ENCODE measurements around the gene PITHD1.
A peak's percentile ranks its signal among the peaks of the same experiment; 100 is the strongest.
"Not testable (repeated sequence)": the region's sequence is repeated elsewhere in the genome, so short reads cannot be mapped to it uniquely, and the experiment has no call there.

PITHD1 gene, protein sequence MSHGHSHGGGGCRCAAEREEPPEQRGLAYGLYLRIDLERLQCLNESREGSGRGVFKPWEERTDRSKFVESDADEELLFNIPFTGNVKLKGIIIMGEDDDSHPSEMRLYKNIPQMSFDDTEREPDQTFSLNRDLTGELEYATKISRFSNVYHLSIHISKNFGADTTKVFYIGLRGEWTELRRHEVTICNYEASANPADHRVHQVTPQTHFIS

DNA sequence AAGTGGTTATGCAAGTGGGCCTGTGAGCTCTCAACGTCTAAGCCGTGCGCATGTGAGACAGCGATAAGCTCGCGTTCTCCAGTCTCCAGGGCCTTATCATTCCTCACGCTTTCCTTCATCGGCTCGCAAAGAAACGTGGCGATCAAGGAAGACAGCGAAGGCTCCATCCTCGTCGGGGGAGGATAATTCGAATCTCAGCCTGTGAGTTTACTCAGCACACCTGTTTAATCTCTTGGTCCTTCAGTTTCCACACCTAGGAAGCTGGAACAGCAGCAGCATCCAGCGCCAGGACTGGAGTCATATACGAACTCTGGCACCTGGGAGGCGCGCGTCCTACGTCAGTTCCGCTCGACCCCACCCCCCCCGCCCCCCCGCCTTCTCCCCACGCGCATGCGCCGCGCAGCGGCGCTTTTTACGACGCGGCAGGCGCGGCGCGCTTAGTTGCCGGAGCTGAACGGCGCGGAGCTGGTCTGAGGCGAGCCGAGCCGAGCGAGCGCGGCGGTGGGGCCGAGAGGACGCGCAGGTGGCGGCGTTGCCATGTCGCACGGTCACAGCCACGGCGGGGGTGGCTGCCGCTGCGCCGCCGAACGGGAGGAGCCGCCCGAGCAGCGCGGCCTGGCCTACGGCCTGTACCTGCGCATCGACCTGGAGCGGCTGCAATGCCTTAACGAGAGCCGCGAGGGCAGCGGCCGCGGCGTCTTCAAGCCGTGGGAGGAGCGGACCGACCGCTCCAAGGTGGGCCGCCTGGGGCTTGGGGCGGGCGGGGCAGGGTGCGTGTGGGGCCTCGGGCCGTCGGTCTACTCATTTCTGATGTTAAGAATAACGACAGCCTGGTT lies at the start of gene PITHD1:
PITHD1 (plus strand) TSS at position 440 of the 836 bp plus-strand sequence; CDS start at position 538, 98 bp downstream.
- H3K4me1 Mint-ChIP-seq = peaks cover 12% of the 10 kb centered on the region
- H3K27ac Mint-ChIP-seq = peak within 1 kb of the TSS; percentile 87
- H3K4me3 Mint-ChIP-seq = peak within 1 kb of the TSS; percentile 80
- H3K36me3 Mint-ChIP-seq = peaks cover 38% of the 10 kb centered on the region
- no peaks in the 10 kb centered on the region for H3K9me3 Mint-ChIP-seq
- ATAC-seq (peak; percentile 91), DNase-seq (ENCODE audit: low spot score in 2 of 2) (peak; percentile 75 to 88)

DNA sequence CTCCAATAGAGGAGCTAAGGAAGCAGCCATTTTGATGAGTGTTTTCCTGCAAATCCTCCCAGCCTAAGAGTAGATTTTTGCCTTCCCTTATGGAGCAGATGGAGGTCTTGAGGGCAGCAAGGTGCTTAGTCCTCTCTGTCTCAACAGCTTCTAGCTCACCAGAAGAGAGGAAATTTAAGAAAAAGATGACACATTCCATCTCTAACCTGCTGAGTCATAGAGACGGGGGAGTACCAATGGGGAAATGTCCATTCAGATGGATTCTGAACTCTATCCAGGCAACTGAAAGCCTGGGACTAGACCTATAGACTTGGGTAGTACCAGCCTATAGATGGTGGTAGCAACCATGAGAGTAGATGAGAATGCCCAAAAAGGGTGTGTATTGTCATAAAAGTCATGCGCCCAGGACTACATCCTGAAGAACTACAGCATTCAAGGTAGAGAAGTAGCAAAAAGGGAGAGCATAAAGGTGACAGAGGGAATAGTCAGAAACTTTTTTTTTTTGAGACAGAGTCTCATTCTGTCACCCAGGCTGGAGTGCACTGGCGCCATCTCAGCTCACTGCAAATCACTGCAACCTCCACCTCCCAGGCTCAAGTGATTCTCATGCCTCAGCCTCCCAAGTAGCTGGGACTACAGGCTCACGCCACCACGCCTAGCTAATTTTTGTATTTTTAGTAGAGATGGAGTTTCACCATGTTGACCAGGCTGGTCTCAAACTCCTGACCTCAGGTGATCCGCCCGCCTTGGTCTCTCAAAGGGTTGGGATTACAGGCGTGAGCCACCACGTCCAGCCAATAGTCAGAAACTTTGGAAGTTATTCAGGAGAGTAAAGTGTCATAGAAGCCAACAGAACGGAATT lies 45.6 kb upstream of the PITHD1 start:
- DNase-seq (ENCODE audit: low spot score in 2 of 2) = no peak
- Mint-ChIP-seq H3K36me3 (no peaks in the 10 kb centered on the region), H3K4me3 (no peak overlapping the region), H3K4me1 (peaks cover 39% of the 10 kb centered on the region), H3K9me3 (peaks cover 2% of the 10 kb centered on the region), H3K27ac (no peak overlapping the region)
- ATAC-seq = no peak

DNA sequence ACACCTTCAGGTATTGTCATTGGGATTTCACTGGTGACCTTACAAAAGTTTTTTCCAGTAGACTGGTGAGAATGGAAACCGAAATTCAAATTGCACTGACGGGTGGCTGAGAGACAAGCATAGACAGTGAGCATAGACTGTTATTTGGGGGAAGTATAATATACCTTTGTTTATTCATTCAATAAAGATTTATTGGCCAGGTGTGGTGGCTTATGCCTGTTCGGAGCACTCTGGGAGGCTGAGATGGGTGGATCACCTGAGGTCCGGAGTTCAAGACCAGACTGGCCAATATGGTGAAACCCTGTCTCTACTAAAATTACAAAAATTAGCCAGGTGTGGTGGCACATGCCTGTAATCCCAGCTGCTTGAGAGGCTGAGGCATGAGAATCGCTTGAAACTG lies 44.9 kb upstream of the PITHD1 start:
- not testable (repeated sequence) for H3K4me3 Mint-ChIP-seq; H3K9me3 Mint-ChIP-seq; DNase-seq (ENCODE audit: low spot score in 2 of 2); ATAC-seq; H3K27ac Mint-ChIP-seq; H3K36me3 Mint-ChIP-seq
- peaks cover 35% of the 10 kb centered on the region for H3K4me1 Mint-ChIP-seq

DNA sequence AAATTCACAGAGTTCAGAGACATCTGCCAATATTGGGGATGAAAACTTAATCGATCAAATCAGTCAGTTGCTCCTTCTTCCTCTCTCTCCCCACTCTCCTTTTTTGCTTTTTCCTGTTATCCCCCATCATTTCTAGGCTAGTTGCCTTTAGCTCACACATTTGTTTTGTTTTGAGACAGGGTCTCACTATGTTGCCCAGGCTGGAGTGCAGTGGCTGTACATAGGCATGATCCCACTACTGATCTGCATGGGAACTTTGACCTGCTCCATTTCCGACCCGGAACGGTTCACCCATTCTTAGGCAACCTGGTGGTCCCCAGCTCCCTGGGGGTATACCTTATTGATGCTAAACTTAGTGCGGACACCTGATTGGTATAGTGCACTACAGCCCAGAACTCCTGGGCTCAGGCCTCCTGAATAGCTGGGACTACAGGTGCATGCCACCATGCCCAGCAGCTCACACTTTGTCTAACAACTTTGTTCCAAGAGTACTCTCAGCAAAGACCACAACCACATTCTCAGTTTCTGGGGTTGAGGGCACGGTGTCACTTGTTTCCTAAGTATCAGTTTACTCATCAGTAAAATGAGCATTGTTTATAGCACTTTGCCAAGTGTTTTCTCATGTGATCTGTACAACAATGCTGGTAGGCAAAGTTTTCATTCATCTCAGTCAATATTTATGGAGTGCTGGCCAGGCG lies 41.6 kb upstream of the PITHD1 start:
- ATAC-seq = peak; percentile 96
- Mint-ChIP-seq H3K4me1 (peaks cover 22% of the 10 kb centered on the region), H3K9me3 (peaks cover 2% of the 10 kb centered on the region), H3K4me3 (no peak overlapping the region), H3K36me3 (no peaks in the 10 kb centered on the region), H3K27ac (peak overlapping the region; percentile 3)
- DNase-seq (ENCODE audit: low spot score in 2 of 2) = peak; percentile 11 to 58

DNA sequence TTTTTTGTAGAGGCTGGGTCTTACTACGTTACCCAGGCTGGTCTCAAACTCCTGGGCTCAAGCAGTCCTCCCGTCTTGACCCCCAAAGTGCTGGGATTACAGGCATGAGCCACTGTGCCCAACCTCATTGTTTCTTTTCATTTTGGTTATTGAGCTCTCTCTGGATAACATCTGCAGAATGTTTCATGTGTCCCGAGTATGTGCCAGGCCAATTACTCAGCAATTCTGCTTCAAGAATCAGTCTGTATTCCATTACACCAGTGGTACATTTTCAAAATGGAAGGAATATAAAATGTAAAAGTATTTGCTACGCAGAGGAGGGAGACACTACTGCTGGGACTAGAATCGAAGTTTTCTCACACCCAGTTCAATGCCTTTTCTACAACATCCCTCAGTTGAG lies 36.6 kb upstream of the PITHD1 start:
- H3K36me3 Mint-ChIP-seq = peaks cover 26% of the 10 kb centered on the region
- peaks cover 36% of the 10 kb centered on the region for H3K4me1 Mint-ChIP-seq
- H3K9me3 Mint-ChIP-seq = no peaks in the 10 kb centered on the region
- ATAC-seq (no peak), DNase-seq (ENCODE audit: low spot score in 2 of 2) (no peak)
- H3K27ac Mint-ChIP-seq = no peak overlapping the region
- H3K4me3 Mint-ChIP-seq = peak overlapping the region; percentile 86

DNA sequence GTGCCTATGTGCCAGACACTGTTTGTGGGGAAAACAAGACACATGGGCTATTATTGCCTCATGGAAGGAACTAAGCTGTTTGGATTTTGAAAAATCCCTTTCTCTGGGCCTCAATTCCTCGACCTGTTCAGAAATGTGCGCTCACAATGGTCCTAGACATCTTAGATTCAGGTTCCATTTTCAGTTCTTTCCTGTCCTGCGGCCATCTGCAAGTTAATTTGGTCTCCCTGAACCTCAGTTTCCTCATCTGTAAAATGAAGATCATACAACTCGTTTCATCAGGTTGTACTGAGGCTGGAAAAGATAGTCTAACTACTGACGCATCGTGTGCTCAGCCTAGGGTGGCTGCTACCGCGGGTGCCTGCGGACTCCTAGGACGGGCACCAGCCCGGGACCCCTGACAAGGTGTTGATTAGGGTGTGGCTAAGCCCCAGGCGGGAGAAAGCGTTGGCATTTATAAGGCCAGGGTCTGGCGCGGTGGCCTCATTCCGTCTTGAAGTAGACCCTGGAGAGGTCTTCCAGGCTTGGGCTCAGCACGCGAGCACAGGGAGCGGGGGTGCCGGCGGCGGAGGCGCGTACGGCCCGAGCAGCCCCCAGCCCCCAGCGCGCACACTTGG lies 35.4 kb upstream of the PITHD1 start:
- Mint-ChIP-seq H3K27ac (peak overlapping the region; percentile 92), H3K9me3 (no peaks in the 10 kb centered on the region), H3K36me3 (peaks cover 38% of the 10 kb centered on the region), H3K4me3 (peak overlapping the region; percentile 86), H3K4me1 (peaks cover 42% of the 10 kb centered on the region)
- ATAC-seq = peak; percentile 66
- no peak for DNase-seq (ENCODE audit: low spot score in 2 of 2)

DNA sequence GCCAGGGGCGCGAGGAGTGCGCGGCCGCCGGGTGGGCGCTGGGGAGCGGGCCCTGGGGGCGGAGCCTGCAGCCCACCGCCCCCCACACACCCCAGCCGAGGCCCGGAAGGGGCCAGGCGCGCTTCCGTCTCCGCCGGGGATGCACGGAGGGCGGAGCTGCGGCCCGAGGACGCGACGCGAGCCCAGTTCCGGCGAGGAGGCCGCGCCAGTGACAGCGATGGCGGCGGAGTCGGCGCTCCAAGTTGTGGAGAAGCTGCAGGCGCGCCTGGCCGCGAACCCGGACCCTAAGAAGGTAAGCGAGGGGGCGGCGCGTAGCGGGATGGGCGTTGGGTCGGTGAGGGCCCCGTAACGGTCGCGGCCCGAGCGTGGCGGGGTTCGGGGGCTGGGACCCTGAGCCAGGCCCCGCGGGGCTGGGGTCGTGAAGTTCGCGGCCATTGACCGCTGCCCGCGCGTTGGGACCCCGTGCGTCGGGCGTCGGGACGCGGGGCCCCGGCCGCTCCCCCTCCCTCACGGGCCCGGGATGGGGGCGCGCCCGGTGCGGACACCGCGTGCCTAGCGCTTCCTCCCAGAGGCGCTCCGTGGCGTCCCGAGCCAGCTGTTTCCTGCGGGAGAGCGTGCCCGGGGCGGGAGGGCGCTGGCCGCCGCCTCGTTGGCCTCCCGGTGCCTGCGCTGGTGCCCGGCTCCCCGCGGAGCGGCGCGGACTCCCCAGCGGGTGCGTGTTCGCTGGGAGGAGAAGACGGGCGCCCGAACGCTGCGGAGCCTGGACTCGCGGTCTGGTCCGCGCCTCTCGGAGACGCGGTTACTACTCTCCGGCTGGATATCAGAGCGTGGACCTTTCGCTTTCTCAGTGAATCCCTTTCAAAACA lies 34.7 kb upstream of the PITHD1 start, which contains the start of gene ELOA:
ELOA (plus strand) TSS at position 185 of the 866 bp plus-strand sequence; CDS start at position 218, 33 bp downstream.
- Mint-ChIP-seq H3K36me3 (peaks cover 43% of the 10 kb centered on the region), H3K27ac (peak within 1 kb of the TSS; percentile 92), H3K9me3 (no peaks in the 10 kb centered on the region), H3K4me1 (peaks cover 49% of the 10 kb centered on the region), H3K4me3 (peak within 1 kb of the TSS; percentile 86)
- peak; percentile 95 for ATAC-seq
- peak; percentile 62 to 84 for DNase-seq (ENCODE audit: low spot score in 2 of 2)

DNA sequence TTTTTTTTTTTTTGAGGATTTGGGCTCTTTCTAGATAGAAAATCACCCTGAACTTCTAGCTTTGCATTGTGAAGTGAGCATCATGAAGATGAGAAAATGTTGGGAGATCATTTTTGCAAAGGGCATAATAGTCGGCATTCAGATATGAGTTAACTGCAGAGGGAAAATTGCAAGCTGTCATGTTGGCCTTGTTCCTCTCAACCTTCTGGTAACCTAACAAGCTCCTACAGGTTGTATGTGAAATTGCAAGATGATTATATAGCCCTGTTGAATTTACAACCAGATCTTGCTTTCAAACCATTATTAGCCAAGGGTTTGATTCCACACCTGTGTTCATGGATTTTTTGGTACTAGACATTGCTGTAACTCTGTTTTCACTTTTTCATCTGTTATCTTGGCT lies 32.7 kb upstream of the PITHD1 start:
- ATAC-seq (no peak), DNase-seq (ENCODE audit: low spot score in 2 of 2) (no peak)
- peaks cover 61% of the 10 kb centered on the region for H3K36me3 Mint-ChIP-seq
- H3K4me1 Mint-ChIP-seq = peaks cover 59% of the 10 kb centered on the region
- no peaks in the 10 kb centered on the region for H3K9me3 Mint-ChIP-seq
- peak overlapping the region; percentile 17 for H3K27ac Mint-ChIP-seq
- H3K4me3 Mint-ChIP-seq = peak overlapping the region; percentile 86

DNA sequence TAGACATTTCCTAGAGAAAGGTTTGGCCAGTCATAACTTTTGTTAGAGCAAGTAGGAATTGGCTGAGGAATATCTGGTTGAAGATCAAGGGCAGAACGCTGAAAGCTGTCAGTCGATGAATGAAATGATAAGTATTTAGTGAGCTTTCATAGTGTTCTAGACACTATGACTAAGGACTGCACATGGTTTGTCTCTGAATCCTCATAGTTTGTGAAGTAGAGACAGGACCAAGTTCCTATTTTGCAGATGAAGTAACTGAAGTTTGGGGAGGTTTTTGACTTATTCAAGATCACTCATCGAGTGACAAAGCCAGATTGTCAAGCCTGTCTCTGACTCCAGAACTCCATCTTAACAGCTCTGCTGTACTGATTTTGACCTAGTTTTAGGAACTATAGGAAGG lies 30.2 kb upstream of the PITHD1 start:
- DNase-seq (ENCODE audit: low spot score in 2 of 2) = no peak
- ATAC-seq = peak; percentile 14
- Mint-ChIP-seq H3K36me3 (peaks cover 86% of the 10 kb centered on the region), H3K9me3 (no peaks in the 10 kb centered on the region), H3K4me3 (no peak overlapping the region), H3K4me1 (peaks cover 54% of the 10 kb centered on the region), H3K27ac (peak overlapping the region; percentile 53)

DNA sequence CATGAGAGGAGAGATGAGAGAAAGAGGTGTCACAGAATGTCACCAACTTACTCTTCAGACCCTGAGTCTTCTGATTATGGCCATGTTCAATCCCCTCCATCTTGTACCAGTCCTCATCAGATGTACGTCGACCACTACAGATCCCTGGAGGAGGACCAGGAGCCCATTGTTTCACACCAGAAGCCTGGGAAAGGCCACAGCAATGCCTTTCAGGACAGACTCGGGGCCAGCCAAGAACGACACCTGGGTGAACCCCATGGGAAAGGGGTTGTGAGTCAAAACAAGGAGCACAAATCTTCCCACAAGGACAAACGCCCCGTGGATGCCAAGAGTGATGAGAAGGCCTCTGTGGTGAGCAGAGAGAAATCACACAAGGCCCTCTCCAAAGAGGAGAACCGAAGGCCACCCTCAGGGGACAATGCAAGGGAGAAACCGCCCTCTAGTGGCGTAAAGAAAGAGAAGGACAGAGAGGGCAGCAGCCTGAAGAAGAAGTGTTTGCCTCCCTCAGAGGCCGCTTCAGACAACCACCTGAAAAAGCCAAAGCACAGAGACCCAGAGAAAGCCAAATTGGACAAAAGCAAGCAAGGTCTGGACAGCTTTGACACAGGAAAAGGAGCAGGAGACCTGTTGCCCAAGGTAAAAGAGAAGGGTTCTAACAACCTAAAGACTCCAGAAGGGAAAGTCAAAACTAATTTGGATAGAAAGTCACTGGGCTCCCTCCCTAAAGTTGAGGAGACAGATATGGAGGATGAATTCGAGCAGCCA lies 27.0 kb upstream of the PITHD1 start:
- Mint-ChIP-seq H3K9me3 (no peaks in the 10 kb centered on the region), H3K36me3 (peaks cover 95% of the 10 kb centered on the region), H3K4me3 (no peak overlapping the region), H3K27ac (peak overlapping the region; percentile 84), H3K4me1 (peaks cover 39% of the 10 kb centered on the region)
- DNase-seq (ENCODE audit: low spot score in 2 of 2) = peak; percentile 14 to 59
- ATAC-seq = peak; percentile 78

DNA sequence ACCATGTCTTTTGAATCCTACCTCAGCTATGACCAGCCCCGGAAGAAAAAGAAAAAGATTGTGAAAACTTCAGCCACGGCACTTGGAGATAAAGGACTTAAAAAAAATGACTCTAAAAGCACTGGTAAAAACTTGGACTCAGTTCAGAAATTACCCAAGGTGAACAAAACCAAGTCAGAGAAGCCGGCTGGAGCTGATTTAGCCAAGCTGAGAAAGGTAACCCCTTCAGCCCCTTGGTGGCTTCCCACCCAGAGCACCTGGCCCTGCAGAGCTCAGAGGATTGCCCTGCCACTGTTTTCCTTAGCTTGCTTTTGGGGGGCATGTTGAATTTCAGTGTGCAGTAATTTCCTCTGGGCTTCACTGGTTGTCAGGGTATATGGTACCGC lies 26.4 kb upstream of the PITHD1 start:
- H3K36me3 Mint-ChIP-seq = peaks cover 95% of the 10 kb centered on the region
- H3K4me3 Mint-ChIP-seq = no peak overlapping the region
- H3K27ac Mint-ChIP-seq = peak overlapping the region; percentile 84
- no peaks in the 10 kb centered on the region for H3K9me3 Mint-ChIP-seq
- ATAC-seq (no peak), DNase-seq (ENCODE audit: low spot score in 2 of 2) (no peak)
- peaks cover 35% of the 10 kb centered on the region for H3K4me1 Mint-ChIP-seq

DNA sequence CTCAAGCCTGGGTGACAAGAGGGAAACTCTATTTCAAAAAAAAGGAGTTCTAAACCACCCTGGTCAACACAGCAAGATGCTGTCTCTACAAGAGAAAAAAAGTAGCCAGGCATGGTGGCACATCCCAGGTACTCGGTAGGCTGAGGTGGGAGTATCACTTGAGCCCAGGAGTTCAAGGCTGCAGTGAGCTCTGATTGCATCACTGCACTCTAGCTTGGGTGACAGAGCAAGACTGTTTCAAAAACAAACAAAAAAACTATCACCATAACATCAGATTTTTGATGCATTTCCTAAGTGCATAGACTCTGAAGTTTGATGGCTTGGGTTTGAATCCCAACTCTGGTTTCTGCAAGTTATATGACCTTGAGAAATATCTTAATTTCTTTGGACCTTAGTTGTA lies 25.3 kb upstream of the PITHD1 start:
- H3K36me3 Mint-ChIP-seq = peaks cover 95% of the 10 kb centered on the region
- DNase-seq (ENCODE audit: low spot score in 2 of 2) (no peak), ATAC-seq (no peak)
- no peak overlapping the region for H3K4me3 Mint-ChIP-seq
- H3K4me1 Mint-ChIP-seq = peaks cover 24% of the 10 kb centered on the region
- H3K27ac Mint-ChIP-seq = no peak overlapping the region
- H3K9me3 Mint-ChIP-seq = no peaks in the 10 kb centered on the region

DNA sequence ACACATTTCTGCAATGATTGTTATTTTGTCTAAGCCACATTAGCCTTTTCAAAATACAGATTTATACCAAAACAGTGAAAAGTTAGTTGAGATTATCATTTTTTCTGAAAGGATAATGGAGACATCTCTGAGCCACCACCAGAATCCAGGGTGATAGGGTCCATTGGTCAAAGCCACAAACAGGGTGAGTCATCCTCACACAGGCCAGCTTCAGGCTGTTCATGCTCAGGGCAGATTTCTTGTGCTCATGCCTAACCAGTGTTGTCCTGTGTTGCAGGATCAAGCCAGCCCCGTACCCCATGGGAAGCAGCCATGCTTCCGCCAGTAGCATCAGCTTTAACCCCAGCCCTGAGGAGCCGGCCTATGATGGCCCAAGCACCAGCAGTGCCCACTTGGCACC lies 21.5 kb upstream of the PITHD1 start:
- H3K4me1 Mint-ChIP-seq = no peaks in the 10 kb centered on the region
- no peaks in the 10 kb centered on the region for H3K9me3 Mint-ChIP-seq
- peaks cover 100% of the 10 kb centered on the region for H3K36me3 Mint-ChIP-seq
- no peak overlapping the region for H3K4me3 Mint-ChIP-seq
- H3K27ac Mint-ChIP-seq = no peak overlapping the region
- DNase-seq (ENCODE audit: low spot score in 2 of 2) (no peak), ATAC-seq (peak; percentile 28)
